Esophagus muscularis mucosa (tissue), 4 donors: ENCODE results near the gene APP.

ENCODE experiments used
- CTCF ChIP-seq, 3 experiments: fragments of 200-600 bp in 2 of 3; fragments of 450-650 bp in 1 of 3; sonication (generic) in 2 of 3; IDR thresholded peaks; one replicate each; pipeline ENCODE4 v1.5.1; 2017 to 2019; ENCODE audit warnings: antibody characterized with exemption in 3 of 3, mild to moderate bottlenecking in 2 of 3, moderate library complexity in 1 of 3
- EP300 ChIP-seq: sonication (generic); formaldehyde crosslinking; IDR thresholded peaks from one replicate; pipeline ENCODE4 v1.6.1; 2017; ENCODE audit warnings: antibody characterized with exemption
- POLR2A ChIP-seq: fragments of 450-650 bp; IDR thresholded peaks from one replicate; pipeline ENCODE4 v1.6.1; 2017; ENCODE audit warnings: antibody characterized with exemption, moderate library complexity, mild to moderate bottlenecking, low read depth
- POLR2AphosphoS5 ChIP-seq, 2 donors: sonication (generic); formaldehyde crosslinking; IDR thresholded peaks; one replicate each; pipeline ENCODE4 v1.6.1; 2017; ENCODE audit warnings: antibody characterized with exemption in 2 of 2

- TF ChIP-seq CTCF (IDR thresholded peaks at IDR 0.05) (no peak), POLR2A (no peak), POLR2AphosphoS5 (IDR thresholded peaks at IDR 0.05) (no peak), EP300 (no peak)
These were observed 312.2 kb downstream of the APP start for GRCh38 chr21:25858325-25858724.
